Neural progenitor cell (in vitro differentiated cells): ENCODE results near the gene ANKS1B.

Experiments
- EZH2 ChIP-seq: fragments of 200-600 bp; sonication (generic); IDR thresholded peaks from 2 replicates; pipeline ENCODE4 v1.6.1; 2017; ENCODE audit warnings: antibody characterized with exemption, mild to moderate bottlenecking, moderate library complexity
- TF ChIP-seq, protein P1 (sequence below): fragments of 200-600 bp; sonication (generic); IDR thresholded peaks from 2 replicates; pipeline ENCODE4 v1.5.1; 2017; ENCODE audit warnings: antibody characterized with exemption, mild to moderate bottlenecking

DNA sequence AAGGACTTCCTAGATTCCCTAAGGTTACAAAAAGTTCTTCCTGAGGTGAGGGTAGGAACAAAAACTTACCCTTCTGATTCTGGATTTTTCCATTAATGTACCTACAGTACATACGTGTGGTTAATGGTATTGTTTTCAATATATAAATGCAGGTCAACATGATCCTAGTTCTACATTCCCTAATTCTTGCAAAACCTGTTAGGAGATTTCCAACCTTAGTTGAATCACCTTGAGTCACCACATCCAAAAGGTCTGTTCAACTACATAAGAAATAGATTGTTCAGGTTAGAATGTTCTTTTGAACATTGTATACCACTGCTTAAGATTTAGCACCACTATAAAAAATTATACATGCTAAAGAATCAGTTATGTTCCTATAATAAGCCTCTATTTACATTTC lies 218.3 kb downstream of the ANKS1B start:
- TF ChIP-seq, protein P1, sequence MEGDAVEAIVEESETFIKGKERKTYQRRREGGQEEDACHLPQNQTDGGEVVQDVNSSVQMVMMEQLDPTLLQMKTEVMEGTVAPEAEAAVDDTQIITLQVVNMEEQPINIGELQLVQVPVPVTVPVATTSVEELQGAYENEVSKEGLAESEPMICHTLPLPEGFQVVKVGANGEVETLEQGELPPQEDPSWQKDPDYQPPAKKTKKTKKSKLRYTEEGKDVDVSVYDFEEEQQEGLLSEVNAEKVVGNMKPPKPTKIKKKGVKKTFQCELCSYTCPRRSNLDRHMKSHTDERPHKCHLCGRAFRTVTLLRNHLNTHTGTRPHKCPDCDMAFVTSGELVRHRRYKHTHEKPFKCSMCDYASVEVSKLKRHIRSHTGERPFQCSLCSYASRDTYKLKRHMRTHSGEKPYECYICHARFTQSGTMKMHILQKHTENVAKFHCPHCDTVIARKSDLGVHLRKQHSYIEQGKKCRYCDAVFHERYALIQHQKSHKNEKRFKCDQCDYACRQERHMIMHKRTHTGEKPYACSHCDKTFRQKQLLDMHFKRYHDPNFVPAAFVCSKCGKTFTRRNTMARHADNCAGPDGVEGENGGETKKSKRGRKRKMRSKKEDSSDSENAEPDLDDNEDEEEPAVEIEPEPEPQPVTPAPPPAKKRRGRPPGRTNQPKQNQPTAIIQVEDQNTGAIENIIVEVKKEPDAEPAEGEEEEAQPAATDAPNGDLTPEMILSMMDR: no peak
- TF ChIP-seq EZH2: no peak
